ENCODE data around the gene KRT7. TPM values are rescaled to one million over a fixed set of nuclear protein-coding genes. Genes with fewer than 3 reads are reported as not detected.

Gene KRT7
- total RNA-seq, 1 experiment from 2014 or later: 10.0 TPM

- Mint-ChIP-seq H3K4me1 (peaks cover 27 to 37% of the 10 kb centered on the region in 2 experiments), H3K9me3 (no peaks in the 10 kb centered on the region), H3K27ac (no peak overlapping the region; a peak in 2 of 7 replicates), H3K27me3 (ENCODE audit: low read depth) (peaks cover 67% of the 10 kb centered on the region), H3K36me3 (ENCODE audit: insufficient read depth in 1 of 3, low read depth in 3 of 3) (no peaks in the 10 kb centered on the region), H3K4me3 (peak overlapping the region; percentile 49 to 76; a peak in 4 of 5 replicates)
- Histone ChIP-seq H2BK12ac (ENCODE audit: insufficient read length, low read depth, low read length) (no peak overlapping the region), H2AK5ac (ENCODE audit: insufficient read length, low read length) (no peak overlapping the region), H3K23me2 (ENCODE audit: insufficient read length, low read depth, low read length, poor library complexity, severe bottlenecking) (no peaks in the 10 kb centered on the region), H3K79me1 (ENCODE audit: insufficient read depth, low read depth, low read length, poor library complexity, severe bottlenecking) (no peaks in the 10 kb centered on the region), H2BK15ac (ENCODE audit: low read depth, low read length) (no peak overlapping the region), H3K18ac (ENCODE audit: insufficient read length, low read depth, low read length) (no peak overlapping the region), H3K4me1 (ENCODE audit: insufficient read depth, low read length) (peaks cover 2% of the 10 kb centered on the region; the same call in 1 of the 2 replicates), H2AFZ (ENCODE audit: low read length) (no peak overlapping the region), H3K56ac (ENCODE audit: insufficient read length, low read depth, low read length) (no peak overlapping the region), H3K4ac (ENCODE audit: low read depth, low read length) (no peak overlapping the region), H3K79me2 (ENCODE audit: insufficient read depth, low read length) (no peaks in the 10 kb centered on the region), H3K9ac (ENCODE audit: extremely low read depth, insufficient read length, low read length) (no peak overlapping the region), H4K91ac (ENCODE audit: insufficient read length, low read depth, low read length) (no peak overlapping the region), H3K27me3 (ENCODE audit: insufficient read depth, low read length) (no peaks in the 10 kb centered on the region; the same call in 1 of the 2 replicates), H4K8ac (replicated peaks; ENCODE audit: insufficient read length, low read depth, low read length) (no peak overlapping the region), H3K4me2 (ENCODE audit: insufficient read depth, insufficient read length, low read length) (peak overlapping the region; percentile 37), H3K14ac (ENCODE audit: insufficient read depth, low read length) (no peak overlapping the region), H3K23ac (ENCODE audit: insufficient read length, low read depth, low read length) (no peak overlapping the region), H3K27ac (ENCODE audit: insufficient read length, low read depth, low read length) (no peak overlapping the region), H3T11ph (ENCODE audit: low read length) (no peak overlapping the region), H2BK5ac (ENCODE audit: insufficient read length, low read length) (no peak overlapping the region), H2BK120ac (ENCODE audit: low read depth, low read length, poor library complexity, severe bottlenecking) (no peak overlapping the region), H4K5ac (ENCODE audit: insufficient read length, low read depth, low read length) (no peak overlapping the region), H2BK20ac (ENCODE audit: low read depth, low read length, poor library complexity, severe bottlenecking) (no peak overlapping the region), H4K20me1 (ENCODE audit: control insufficient read depth, insufficient read depth, insufficient read length) (no peaks in the 10 kb centered on the region), H3K9me3 (ENCODE audit: control insufficient read depth, low read depth, low read length) (no peaks in the 10 kb centered on the region)
- WGBS (ENCODE audit: extremely low coverage, insufficient read length, low lambda C conversion rate): no CpG with 5 or more reads among the region's 2 CpGs
- DNase-seq: peak; percentile 23
- TF ChIP-seq CTCF (conservative IDR thresholded peaks at IDR 0.05): no peak
Observed at GRCh38 chr12:52249511-52250047, 16.5 kb downstream of the KRT7 start.
